NT2/D1 (cell line): ENCODE results near the gene CAMTA1.

Source experiments
- SUZ12 ChIP-seq: IDR thresholded peaks from 2 replicates; pipeline ENCODE4 v1.6.1; 2011; ENCODE audit not compliant: insufficient read length, insufficient read depth; ENCODE audit errors: extremely low read depth
- YY1 ChIP-seq: IDR thresholded peaks from 2 replicates; pipeline ENCODE4 v1.6.1; 2011; ENCODE audit not compliant: insufficient read length, insufficient read depth
- ZNF274 ChIP-seq: IDR thresholded peaks from 2 replicates; pipeline ENCODE4 v1.6.1; 2011; ENCODE audit warnings: mild to moderate bottlenecking, low read depth, low read length

DNA sequence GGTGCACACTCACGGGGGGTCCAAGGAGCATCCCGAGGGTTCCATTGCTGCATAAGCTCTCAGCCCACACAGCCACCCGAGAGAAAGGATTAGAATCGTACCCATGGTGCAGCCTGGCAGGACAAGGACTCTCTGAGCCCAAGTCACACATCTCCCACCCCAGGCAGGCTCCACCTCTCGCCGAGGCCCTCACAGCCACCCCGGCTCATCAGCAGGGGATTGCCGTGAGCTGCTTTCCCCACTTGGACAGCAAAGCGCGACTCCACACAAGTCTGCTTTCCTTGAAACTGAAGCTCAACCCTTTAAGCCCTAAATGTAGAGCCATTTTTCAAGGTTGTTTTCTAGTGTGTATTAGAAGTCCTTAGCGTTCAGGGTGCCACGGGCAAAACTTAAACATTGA lies 679.5 kb downstream of the CAMTA1 start:
- no peak for TF ChIP-seq ZNF274
- TF ChIP-seq SUZ12: no peak
- no peak for TF ChIP-seq YY1
